Astrocyte (in vitro differentiated cells and primary cell): Measurements from ENCODE around the gene TRPM2. TPM values are rescaled to one million over a fixed set of nuclear protein-coding genes. Genes with fewer than 3 reads are reported as not detected.

Experiments used
- DNase-seq: peaks from one replicate; pipeline ENCODE4 v3.0.0-alpha.2; 2010; ENCODE audit warnings: low read depth
- FAIRE-seq: peaks from 2 replicates; lab custom pipeline; 2011; peaks lifted over from hg19 to GRCh38; lab: Jason Lieb, UNC
- H2AFZ ChIP-seq: 2 replicates; pipeline ENCODE4 v1.6.0; 2012; ENCODE audit warnings: low read depth, low read length, inconsistent platforms
- H3K27ac ChIP-seq: 2 replicates; pipeline ENCODE4 v1.5.1; 2011; ENCODE audit warnings: low read depth, low read length, inconsistent platforms
- H3K27me3 ChIP-seq: 2 replicates; pipeline ENCODE4 v1.6.0; 2011; ENCODE audit warnings: low read length, inconsistent platforms; ENCODE audit not compliant: insufficient read depth
- H3K36me3 ChIP-seq: 2 replicates; pipeline ENCODE4 v1.5.1; 2011; ENCODE audit warnings: low read length, inconsistent platforms; ENCODE audit not compliant: insufficient read depth
- H3K4me1 ChIP-seq: 2 replicates; pipeline ENCODE4 v1.5.1; 2011; ENCODE audit warnings: low read length, inconsistent platforms; ENCODE audit not compliant: insufficient read depth
- H3K4me2 ChIP-seq: 2 replicates; pipeline ENCODE4 v1.6.0; 2012; ENCODE audit warnings: low read length, inconsistent platforms
- H3K4me3 ChIP-seq: 2 replicates; pipeline ENCODE4 v1.5.1; 2011; ENCODE audit warnings: low read depth, mild to moderate bottlenecking, low read length, inconsistent platforms; ENCODE audit not compliant: insufficient read depth
- H3K79me2 ChIP-seq: 2 replicates; pipeline ENCODE4 v1.6.0; 2012; ENCODE audit warnings: mild to moderate bottlenecking, low read length, inconsistent platforms; ENCODE audit not compliant: insufficient read depth
- H3K9ac ChIP-seq: 2 replicates; pipeline ENCODE4 v1.6.0; 2012; ENCODE audit warnings: mild to moderate bottlenecking, low read length, inconsistent platforms
- H3K9me3 ChIP-seq: 2 replicates; pipeline ENCODE4 v1.5.1; 2012; ENCODE audit warnings: low read depth, mild to moderate bottlenecking, low read length, inconsistent platforms; ENCODE audit not compliant: insufficient read depth
- H4K20me1 ChIP-seq: 2 replicates; pipeline ENCODE4 v1.6.0; 2012; ENCODE audit warnings: low read length, inconsistent platforms; ENCODE audit not compliant: insufficient read depth
- H3K27ac Mint-ChIP-seq: one replicate; pipeline ENCODE4 v1.8.0; 2021; ENCODE audit warnings: mild to moderate bottlenecking, mixed read lengths; ENCODE audit not compliant: unreplicated experiment
- H3K27me3 Mint-ChIP-seq: one replicate; pipeline ENCODE4 v1.8.0; 2021; ENCODE audit warnings: low read depth, mixed read lengths; ENCODE audit not compliant: unreplicated experiment
- H3K36me3 Mint-ChIP-seq: one replicate; pipeline ENCODE4 v1.8.0; 2021; ENCODE audit warnings: low read depth, mixed read lengths; ENCODE audit not compliant: unreplicated experiment
- H3K4me1 Mint-ChIP-seq: one replicate; pipeline ENCODE4 v1.8.0; 2021; ENCODE audit warnings: low read depth, mixed read lengths; ENCODE audit not compliant: unreplicated experiment
- H3K4me3 Mint-ChIP-seq: one replicate; pipeline ENCODE4 v1.8.0; 2021; ENCODE audit warnings: mild to moderate bottlenecking, moderate library complexity, mixed read lengths; ENCODE audit not compliant: unreplicated experiment
- H3K9me3 Mint-ChIP-seq: one replicate; pipeline ENCODE4 v1.8.0; 2021; ENCODE audit warnings: mild to moderate bottlenecking, mixed read lengths; ENCODE audit not compliant: unreplicated experiment
- CTCF ChIP-seq: IDR thresholded peaks from 2 replicates; pipeline ENCODE4 v1.5.1; 2011; ENCODE audit warnings: low read depth, mild to moderate bottlenecking, inconsistent platforms, low read length, moderate library complexity; ENCODE audit not compliant: insufficient read depth
- EZH2 ChIP-seq: IDR thresholded peaks from 2 replicates; pipeline ENCODE4 v1.6.1; 2012; ENCODE audit warnings: mild to moderate bottlenecking, low read length, inconsistent platforms; ENCODE audit not compliant: insufficient read depth
- total RNA-seq: library from RNA; stranded (reverse); gene quantifications from 2 replicates; pipeline ENCODE4 v1.2.1, GENCODE V29; 2021

The TRPM2 gene
- total RNA-seq, 1 donor from 2014 or later = 0.79 TPM

DNA sequence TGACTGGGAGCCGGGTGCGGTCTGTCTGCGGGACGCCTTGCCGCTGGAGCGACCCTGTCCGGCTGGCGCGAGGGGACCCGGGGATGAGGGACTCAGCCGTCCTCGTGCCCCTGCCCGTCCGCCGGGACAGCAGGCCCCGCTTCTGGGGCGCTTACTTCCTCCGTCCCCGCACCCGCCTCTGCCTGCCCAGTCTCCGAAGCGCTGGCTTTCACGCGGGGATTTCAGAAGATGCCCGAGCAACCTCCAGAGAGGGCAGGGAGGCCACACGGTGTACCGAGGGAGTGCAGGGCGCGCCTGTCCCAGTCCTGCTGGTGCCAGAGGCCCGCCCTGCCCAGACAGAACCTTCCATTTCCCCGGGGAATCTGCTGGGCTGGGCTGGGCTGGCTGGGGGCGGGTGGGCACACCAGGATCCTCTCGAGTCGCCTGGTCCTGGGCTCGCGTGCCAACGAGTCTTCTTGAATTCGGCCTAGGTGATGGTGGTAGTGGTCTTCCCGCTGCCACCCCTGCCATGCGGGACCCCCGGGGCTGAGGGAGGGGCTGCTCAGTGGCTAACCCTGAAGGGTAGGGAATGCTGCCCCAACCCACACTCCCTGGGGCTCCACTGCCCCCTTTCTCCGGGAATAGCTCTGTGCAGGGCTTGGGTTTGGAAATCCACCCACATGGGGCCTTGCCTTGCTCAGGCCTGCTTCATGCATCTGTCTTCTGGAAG, 2.5 kb upstream of the TRPM2 start:
- H3K36me3 Mint-ChIP-seq = no peaks in the 10 kb centered on the region
- no peak for FAIRE-seq
- Histone ChIP-seq H2AFZ (no peak overlapping the region), H3K27ac (no peak overlapping the region), H3K9ac (no peak overlapping the region), H3K36me3 (no peaks in the 10 kb centered on the region), H3K4me1 (no peaks in the 10 kb centered on the region), H3K9me3 (no peaks in the 10 kb centered on the region), H3K4me2 (no peak overlapping the region), H4K20me1 (no peaks in the 10 kb centered on the region), H3K79me2 (no peaks in the 10 kb centered on the region), H3K4me3 (no peak overlapping the region), H3K27me3 (peaks cover 14% of the 10 kb centered on the region)
- no peak for DNase-seq
- H3K9me3 Mint-ChIP-seq = peaks cover 3% of the 10 kb centered on the region
- H3K4me1 Mint-ChIP-seq = no peaks in the 10 kb centered on the region
- H3K27ac Mint-ChIP-seq = no peak overlapping the region
- peaks cover 70% of the 10 kb centered on the region for H3K27me3 Mint-ChIP-seq
- no peak overlapping the region for H3K4me3 Mint-ChIP-seq
- TF ChIP-seq EZH2 (peak; percentile 28), CTCF (no peak)

- Histone ChIP-seq H3K4me1 (no peaks in the 10 kb centered on the region), H4K20me1 (no peaks in the 10 kb centered on the region), H3K9ac (no peak overlapping the region), H3K79me2 (no peaks in the 10 kb centered on the region), H3K4me3 (no peak overlapping the region), H3K27me3 (peaks cover 14% of the 10 kb centered on the region), H3K9me3 (no peaks in the 10 kb centered on the region), H2AFZ (no peak overlapping the region), H3K4me2 (no peak overlapping the region), H3K27ac (no peak overlapping the region), H3K36me3 (no peaks in the 10 kb centered on the region)
- Mint-ChIP-seq H3K36me3 (no peaks in the 10 kb centered on the region), H3K27me3 (peaks cover 63% of the 10 kb centered on the region), H3K4me1 (no peaks in the 10 kb centered on the region), H3K4me3 (no peak overlapping the region), H3K9me3 (peaks cover 5% of the 10 kb centered on the region), H3K27ac (no peak overlapping the region)
- TF ChIP-seq EZH2 (no peak), CTCF (no peak)
- DNase-seq = no peak
- FAIRE-seq = no peak
These were observed 1.7 kb upstream of the TRPM2 start for GRCh38 chr21:44351535-44352252.
